GM18909 (cell line): ENCODE measurements around the gene CSHL1.
"Not testable (repeated sequence)": the region's sequence is repeated elsewhere in the genome, so short reads cannot be mapped to it uniquely, and the experiment has no call there.

Experiments
- ATAC-seq: cut with Tn5 transposase; IDR thresholded peaks from one replicate; pipeline ENCODE4 v1.9.1; 2021; ENCODE audit warnings: mild to moderate bottlenecking; ENCODE audit not compliant: unreplicated experiment, poor library complexity

Gene CSHL1

DNA sequence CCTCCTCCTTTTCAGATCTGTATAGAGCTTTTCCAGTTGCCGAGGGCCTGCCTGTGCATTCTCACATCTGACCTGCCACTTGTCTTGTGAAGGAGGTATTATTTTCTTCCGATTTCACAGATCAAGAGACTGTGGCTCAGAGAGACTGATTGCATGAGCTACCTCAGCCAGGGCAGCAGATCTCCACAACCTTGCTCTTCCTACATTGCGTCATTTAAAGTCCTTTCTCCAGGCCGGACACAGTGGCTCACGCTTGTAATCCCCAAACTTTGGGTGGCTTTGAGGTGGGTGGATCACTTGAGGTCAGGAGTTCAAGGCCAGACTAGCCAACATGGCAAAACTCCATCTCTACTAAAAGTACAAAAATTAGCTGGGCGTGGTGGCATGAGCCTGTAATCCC is 9.0 kb upstream of the CSHL1 start:
- ATAC-seq = not testable (repeated sequence)

GRCh38 chr17:63919311-63919723 is 8.3 kb upstream of the CSHL1 start:
- ATAC-seq = peak; percentile 54

- not testable (repeated sequence) for ATAC-seq
These were observed 7.8 kb upstream of the CSHL1 start, which contains the start of gene GH1 for GRCh38 chr17:63918789-63919305. Gene GH1 (minus strand): TSS chr17:63918839. CDS start chr17:63918776, 63 bp downstream.

DNA sequence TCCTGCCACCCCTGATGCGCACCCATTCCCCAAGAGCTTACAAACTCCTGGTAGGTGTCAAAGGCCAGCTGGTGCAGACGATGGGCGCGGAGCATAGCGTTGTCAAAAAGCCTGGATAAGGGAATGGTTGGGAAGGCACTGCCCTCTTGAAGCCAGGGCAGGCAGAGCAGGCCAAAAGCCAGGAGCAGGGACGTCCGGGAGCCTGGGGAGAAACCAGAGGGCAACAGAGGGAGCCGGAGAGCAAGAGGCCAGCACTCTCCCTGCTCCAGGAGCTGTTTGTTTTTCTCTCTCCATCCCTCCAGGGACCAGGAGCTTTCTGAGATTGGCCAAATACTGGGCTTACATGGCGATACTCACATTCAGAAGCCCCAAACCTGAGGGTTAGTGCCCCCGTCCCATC is 7.2 kb upstream of the CSHL1 start:
- ATAC-seq = no peak

DNA sequence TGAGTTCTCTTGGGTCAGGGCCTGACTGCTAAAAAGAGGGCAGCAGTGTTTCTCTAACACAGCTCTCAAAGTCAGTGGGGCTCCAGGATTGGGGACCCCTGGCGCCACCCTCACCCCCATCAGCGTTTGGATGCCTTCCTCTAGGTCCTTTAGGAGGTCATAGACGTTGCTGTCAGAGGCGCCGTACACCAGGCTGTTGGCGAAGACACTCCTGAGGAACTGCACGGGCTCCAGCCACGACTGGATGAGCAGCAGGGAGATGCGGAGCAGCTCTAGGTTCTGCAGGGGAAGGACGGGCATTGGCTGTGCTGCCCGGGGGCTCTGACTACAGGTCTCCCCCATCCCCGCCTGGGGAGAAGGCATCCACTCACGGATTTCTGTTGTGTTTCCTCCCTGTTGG is 6.6 kb upstream of the CSHL1 start:
- ATAC-seq = no peak

- ATAC-seq = not testable (repeated sequence)
These were observed 6.1 kb upstream of the CSHL1 start for GRCh38 chr17:63917206-63917605.

GRCh38 chr17:63916566-63917185 is 5.6 kb upstream of the CSHL1 start:
- ATAC-seq = no peak

GRCh38 chr17:63915753-63916152 is 4.7 kb upstream of the CSHL1 start:
- ATAC-seq = not testable (repeated sequence)

DNA sequence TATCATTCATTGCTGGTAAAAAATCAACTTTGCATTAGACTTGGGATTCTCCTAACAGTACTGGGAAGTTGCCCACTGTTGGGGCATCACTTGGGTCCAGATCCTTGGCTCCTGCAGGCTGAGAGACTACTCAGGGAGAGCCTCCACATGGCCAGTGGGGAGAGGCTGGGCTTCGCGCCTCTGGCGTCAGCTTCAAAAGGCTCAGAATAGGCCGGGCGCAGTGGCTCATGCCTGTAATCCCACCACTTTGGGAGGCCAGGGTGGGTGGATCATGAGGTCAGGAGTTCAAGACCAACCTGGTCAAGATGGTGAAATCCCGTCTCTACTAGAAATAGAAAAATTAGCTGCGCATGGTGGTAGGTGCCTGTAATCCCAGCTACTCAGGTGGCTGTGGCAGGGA is 3.4 kb upstream of the CSHL1 start:
- no peak for ATAC-seq

- no peak for ATAC-seq
These were observed 621 bp upstream of the CSHL1 start for GRCh38 chr17:63911657-63912100.

- ATAC-seq = no peak
These were observed 962 bp downstream of the CSHL1 start for GRCh38 chr17:63910096-63910495.

DNA sequence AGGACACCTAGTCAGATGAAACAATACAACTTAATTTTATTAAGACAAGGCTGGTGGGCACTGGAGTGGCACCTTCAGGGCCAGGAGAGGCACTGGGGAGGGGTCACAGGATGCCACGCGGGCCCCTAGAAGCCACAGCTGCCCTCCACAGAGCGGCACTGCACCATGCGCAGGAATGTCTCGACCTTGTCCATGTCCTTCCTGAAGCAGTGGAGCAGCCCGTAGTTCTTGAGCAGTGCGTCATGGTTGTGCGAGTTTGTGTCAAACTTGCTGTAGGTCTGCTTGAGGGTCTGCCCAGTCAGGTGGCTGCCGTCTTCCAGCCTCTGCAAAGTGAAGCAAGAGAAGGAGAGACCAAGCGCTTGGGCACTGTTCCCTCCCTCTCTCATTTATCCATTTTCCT is 1.5 kb downstream of the CSHL1 start:
- ATAC-seq = not testable (repeated sequence)

DNA sequence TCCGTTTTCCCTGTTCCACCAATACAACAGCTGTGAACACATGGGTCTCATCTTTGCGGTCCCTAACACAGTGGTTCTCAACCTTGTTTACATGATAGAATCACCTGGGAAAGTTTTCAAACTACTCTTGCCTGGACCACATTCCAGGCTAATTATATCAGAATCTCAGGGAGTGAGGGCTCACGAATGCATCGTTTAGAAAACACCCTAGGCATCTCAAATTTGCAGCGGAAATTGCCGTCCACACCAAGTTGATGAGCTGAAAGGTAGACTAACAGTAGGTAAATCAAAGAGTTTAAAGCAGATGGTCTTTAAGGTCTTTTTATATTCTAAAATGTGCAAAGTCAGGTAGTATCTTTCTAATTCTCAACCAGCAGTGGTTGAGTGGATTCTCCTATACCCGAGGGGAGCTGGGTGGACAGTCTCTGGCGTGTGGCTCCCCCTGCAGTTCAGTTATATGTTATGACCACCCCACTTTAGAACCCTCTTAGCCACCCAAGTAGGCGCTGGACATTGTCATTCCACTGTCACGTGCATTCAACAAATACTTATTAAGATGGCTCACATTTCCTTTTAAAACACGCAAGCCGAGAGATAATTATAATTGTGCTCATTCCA is 3.8 kb downstream of the CSHL1 start:
- not testable (repeated sequence) for ATAC-seq

- not testable (repeated sequence) for ATAC-seq
These were observed 6.3 kb downstream of the CSHL1 start for GRCh38 chr17:63904796-63905195.

- not testable (repeated sequence) for ATAC-seq
These were observed 7.3 kb downstream of the CSHL1 start for GRCh38 chr17:63903787-63904201.

DNA sequence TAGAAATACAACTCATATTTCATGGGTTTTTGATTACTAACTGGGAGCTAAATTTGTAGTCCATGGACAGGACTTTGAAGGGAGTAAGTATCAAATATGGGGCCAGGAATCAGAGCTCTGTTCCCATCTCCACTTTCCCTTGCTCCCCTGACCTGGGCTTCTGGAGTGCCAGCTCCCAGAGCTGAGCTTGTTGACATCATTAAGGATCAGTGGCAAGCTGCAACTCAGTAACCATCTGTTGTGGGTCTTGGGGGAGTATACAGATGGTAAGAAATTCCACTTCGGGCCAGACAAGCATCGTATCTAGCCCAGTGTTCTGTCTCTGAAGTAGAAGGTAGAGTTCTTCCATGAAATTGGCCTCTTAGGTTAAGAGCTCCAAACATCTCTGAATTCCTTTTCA is 9.1 kb downstream of the CSHL1 start:
- not testable (repeated sequence) for ATAC-seq

DNA sequence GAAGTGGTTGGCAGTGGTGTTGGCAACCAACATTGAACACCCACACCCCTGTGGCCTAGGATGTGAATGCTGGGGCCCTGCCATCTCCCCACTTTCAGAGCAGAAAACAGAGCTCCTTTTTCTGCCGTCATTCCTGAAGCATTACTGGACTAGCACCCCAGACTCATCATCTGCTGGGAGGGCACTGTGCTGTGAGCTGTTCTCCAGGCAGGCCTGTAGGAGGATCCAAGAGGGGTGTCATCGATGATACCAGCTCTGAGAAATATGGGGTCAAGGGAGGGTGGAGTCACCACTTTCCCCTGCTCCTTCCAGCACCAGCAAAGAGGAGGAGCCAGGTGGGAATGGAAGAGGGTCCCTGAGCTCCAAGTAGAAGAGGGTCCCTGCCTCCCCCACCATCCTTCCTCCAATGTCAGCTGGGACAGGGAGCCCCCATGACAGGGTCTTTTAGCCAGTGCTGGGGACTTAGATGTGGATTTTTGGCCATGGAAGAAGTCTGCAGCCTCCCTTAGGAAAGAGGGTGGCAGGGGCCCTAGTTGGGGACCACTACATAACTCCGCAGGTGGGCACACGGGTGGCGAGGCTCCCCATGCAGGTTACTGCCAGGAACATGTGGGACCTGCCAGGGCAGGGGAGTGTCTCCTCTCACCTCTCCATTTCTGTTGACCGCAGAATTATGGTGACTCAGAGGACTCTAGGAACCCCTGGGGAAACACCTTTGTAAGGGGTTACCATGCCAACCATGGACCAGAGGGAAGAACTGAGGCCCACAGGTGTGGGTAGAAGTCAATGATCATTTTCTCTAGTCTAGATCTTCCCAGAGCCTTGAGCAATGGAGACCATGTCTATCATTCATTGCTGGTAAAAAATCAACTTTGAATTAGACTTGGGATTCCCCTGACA is 11.9 kb downstream of the CSHL1 start:
- ATAC-seq = not testable (repeated sequence)

- ATAC-seq = not testable (repeated sequence)
These were observed 14.3 kb downstream of the CSHL1 start, which contains the start of gene CSH1 for GRCh38 chr17:63896524-63897354. Gene CSH1 (minus strand): TSS chr17:63896574. CDS start chr17:63896511, 63 bp downstream.

- not testable (repeated sequence) for ATAC-seq
These were observed 16.2 kb downstream of the CSHL1 start for GRCh38 chr17:63894821-63895220.

GRCh38 chr17:63894021-63894420 is 17.0 kb downstream of the CSHL1 start:
- ATAC-seq = not testable (repeated sequence)
